Nephron (organoid): ENCODE measurements around the gene RAB35.
A peak's percentile ranks its signal among the peaks of the same experiment; 100 is the strongest.

Experiments used
- H3K27ac Mint-ChIP-seq, 3 experiments: 2 replicates each; pipeline ENCODE4 v1.8.0; 2020; ENCODE audit warnings: mixed read lengths in 3 of 3, mild to moderate bottlenecking in 2 of 3, moderate library complexity in 1 of 3
- H3K27me3 Mint-ChIP-seq: 2 replicates; pipeline ENCODE4 v1.8.0; 2021; ENCODE audit warnings: low read depth, mild to moderate bottlenecking, moderate library complexity, mixed read lengths
- H3K36me3 Mint-ChIP-seq: 2 replicates; pipeline ENCODE4 v1.8.0; 2020; ENCODE audit warnings: low read depth, mixed read lengths
- H3K4me1 Mint-ChIP-seq: 2 replicates; pipeline ENCODE4 v1.8.0; 2020; ENCODE audit warnings: mixed read lengths
- H3K4me3 Mint-ChIP-seq, 3 experiments: 2 replicates each; pipeline ENCODE4 v1.8.0; 2020; ENCODE audit warnings: mild to moderate bottlenecking in 3 of 3, mixed read lengths in 3 of 3, moderate library complexity in 2 of 3
- H3K9me3 Mint-ChIP-seq: 2 replicates; pipeline ENCODE4 v1.8.0; 2020; ENCODE audit warnings: mixed read lengths
- TF ChIP-seq, protein P1 (sequence below), 3 experiments: fragments of 200-600 bp; sonication (generic); IDR thresholded peaks; one replicate each; pipeline ENCODE4 v1.5.0; 2021; ENCODE audit warnings: antibody characterized with exemption in 3 of 3; ENCODE audit not compliant: unreplicated experiment in 3 of 3

The RAB35 gene

DNA sequence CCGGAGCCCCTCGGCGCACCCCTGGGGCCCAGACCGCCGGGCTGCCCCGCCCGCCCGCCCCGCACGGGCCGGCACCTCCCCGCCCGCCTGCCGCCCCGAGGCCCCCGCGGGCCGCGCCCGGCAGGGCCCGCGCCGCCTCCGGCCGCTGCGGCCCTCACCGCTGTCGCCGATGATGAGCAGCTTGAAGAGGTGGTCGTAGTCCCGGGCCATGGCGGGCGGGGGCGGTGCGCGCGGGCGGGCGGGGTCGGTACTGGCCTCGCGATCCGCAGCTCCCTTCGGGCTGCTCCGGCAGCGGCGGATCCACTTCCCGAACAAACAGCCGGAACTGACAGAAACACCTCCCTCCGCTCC lies at the start of gene RAB35:
Gene RAB35 (minus strand): TSS at position 313 of the 351 bp plus-strand sequence. CDS start 103 bp downstream, at position 210.
- H3K27ac Mint-ChIP-seq, result peak within 1 kb of the TSS; percentile 29 to 87 (median 82)
- TF ChIP-seq, protein P1, sequence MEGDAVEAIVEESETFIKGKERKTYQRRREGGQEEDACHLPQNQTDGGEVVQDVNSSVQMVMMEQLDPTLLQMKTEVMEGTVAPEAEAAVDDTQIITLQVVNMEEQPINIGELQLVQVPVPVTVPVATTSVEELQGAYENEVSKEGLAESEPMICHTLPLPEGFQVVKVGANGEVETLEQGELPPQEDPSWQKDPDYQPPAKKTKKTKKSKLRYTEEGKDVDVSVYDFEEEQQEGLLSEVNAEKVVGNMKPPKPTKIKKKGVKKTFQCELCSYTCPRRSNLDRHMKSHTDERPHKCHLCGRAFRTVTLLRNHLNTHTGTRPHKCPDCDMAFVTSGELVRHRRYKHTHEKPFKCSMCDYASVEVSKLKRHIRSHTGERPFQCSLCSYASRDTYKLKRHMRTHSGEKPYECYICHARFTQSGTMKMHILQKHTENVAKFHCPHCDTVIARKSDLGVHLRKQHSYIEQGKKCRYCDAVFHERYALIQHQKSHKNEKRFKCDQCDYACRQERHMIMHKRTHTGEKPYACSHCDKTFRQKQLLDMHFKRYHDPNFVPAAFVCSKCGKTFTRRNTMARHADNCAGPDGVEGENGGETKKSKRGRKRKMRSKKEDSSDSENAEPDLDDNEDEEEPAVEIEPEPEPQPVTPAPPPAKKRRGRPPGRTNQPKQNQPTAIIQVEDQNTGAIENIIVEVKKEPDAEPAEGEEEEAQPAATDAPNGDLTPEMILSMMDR (IDR thresholded peaks at IDR 0.05; ENCODE audit: unreplicated experiment in 3 of 3), result no peak
- peak within 1 kb of the TSS; percentile 92 to 96 (median 94) for H3K4me3 Mint-ChIP-seq
- H3K4me1 Mint-ChIP-seq, result peaks cover 46% of the 10 kb centered on the region
- no peaks in the 10 kb centered on the region for H3K27me3 Mint-ChIP-seq
- no peaks in the 10 kb centered on the region for H3K9me3 Mint-ChIP-seq
- H3K36me3 Mint-ChIP-seq, result peaks cover 21% of the 10 kb centered on the region

DNA sequence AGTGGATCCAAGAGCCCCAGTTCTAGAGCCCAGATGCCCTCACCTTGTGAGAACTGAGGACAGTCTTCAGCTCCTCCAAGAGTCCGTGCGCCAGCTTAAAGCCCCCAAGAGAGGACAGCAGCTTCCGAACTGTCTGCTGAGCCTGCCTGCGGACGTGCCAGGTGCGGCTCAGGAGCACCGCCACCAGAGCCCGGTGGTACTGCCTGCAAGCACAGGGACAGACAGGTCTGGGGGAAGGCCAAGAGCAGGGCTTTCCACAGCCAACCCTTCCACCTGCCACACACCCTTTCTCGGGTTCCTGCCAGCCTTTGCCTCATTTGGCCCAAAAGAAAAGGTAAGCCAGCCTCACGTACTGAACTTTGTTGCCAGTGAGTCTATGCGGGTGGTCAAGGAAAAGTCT lies 47.7 kb upstream of the RAB35 start:
- Mint-ChIP-seq H3K4me1 (no peaks in the 10 kb centered on the region), H3K27me3 (no peaks in the 10 kb centered on the region), H3K4me3 (no peak overlapping the region), H3K27ac (no peak overlapping the region), H3K36me3 (peaks cover 54% of the 10 kb centered on the region), H3K9me3 (no peaks in the 10 kb centered on the region)
- TF ChIP-seq, protein P1 (IDR thresholded peaks at IDR 0.05; ENCODE audit: unreplicated experiment in 3 of 3), result no peak

DNA sequence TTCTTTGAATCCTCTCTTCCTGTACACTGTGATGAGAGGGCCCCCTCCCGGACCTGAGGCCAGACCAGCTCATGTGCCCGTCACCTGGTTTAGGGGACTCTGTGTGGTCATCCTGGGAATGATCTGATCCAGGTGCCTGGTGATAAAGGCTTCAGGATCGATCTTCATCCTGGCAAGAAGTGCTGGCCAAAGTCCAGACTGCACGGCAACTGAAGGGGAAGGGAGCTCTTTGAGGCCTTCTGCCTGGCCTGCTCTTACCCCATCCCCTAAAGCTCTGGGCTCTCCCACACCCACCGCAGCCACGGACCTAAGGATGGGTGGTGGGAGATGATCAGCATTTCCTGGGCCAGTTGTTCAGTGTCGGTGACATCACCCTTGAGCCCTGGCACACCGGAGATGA lies 46.2 kb upstream of the RAB35 start:
- Mint-ChIP-seq H3K9me3 (no peaks in the 10 kb centered on the region), H3K4me3 (no peak overlapping the region), H3K36me3 (peaks cover 53% of the 10 kb centered on the region)

DNA sequence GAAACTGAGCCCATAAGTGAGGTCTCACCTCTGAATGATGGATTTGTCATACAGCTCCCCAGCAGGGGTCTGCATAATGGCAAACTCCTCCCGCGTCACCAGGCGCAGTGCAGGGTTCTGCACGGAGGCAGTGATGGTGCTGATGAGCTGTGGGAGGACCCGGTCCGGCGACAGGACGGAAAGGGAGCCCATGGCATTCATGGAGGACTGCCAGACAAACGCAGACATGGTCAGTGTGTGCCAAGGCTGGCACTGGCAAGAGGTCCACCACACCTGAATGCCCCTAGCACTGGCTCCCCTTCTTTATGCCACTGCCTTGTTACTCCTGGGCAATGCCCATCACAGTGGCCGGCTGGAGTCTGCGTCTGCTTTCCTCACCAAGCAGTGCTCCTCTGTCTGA lies 45.3 kb upstream of the RAB35 start:
- H3K4me1 Mint-ChIP-seq, result no peaks in the 10 kb centered on the region
- H3K4me3 Mint-ChIP-seq, result no peak overlapping the region
- H3K27ac Mint-ChIP-seq, result no peak overlapping the region
- TF ChIP-seq, protein P1 (IDR thresholded peaks at IDR 0.05; ENCODE audit: unreplicated experiment in 3 of 3), result no peak
- no peaks in the 10 kb centered on the region for H3K27me3 Mint-ChIP-seq
- H3K9me3 Mint-ChIP-seq, result no peaks in the 10 kb centered on the region
- peaks cover 61% of the 10 kb centered on the region for H3K36me3 Mint-ChIP-seq

More for the DNA sequence above, 46.2 kb upstream of the RAB35 start:
- TF ChIP-seq, protein P1 (IDR thresholded peaks at IDR 0.05; ENCODE audit: unreplicated experiment in 3 of 3), result no peak
- no peaks in the 10 kb centered on the region for H3K4me1 Mint-ChIP-seq
- H3K27ac Mint-ChIP-seq, result no peak overlapping the region
- no peaks in the 10 kb centered on the region for H3K27me3 Mint-ChIP-seq

DNA sequence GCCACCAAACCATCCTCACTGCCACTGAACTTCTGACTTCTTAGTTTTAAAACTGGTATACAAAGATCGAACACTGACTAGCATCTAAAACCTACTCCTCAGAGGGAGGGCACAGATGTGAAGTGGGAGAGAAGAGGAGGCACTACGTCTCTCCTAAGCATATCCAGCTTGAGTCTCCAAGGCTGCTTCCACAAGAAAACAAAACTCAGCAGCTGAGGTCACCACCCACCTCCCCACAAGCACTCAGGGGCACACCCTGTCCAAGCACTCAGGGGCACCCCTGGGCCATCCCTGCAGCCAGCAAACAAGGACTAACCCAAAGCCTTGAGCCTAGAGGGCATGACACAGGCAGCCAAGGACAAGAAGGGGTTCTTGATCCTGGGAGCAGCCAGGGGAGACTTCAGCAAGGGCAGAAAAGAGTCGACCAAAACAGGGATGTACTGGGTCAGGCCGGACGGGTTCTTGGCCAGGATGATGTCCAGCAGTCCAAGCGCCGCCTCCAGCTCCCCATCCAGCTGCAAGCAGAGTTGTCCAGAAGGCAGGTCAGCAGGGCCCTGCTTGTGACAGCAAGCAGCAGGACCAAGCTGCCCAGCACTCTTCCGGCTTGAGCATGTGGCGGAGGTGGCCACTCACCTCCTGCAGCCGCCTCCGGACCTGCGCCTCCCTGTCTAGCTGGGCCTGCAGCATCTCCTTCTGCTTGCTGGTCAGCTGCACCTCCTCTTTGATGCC lies 43.1 kb upstream of the RAB35 start:
- H3K27me3 Mint-ChIP-seq, result no peaks in the 10 kb centered on the region
- H3K9me3 Mint-ChIP-seq, result no peaks in the 10 kb centered on the region
- H3K27ac Mint-ChIP-seq, result no peak overlapping the region
- TF ChIP-seq, protein P1 (IDR thresholded peaks at IDR 0.05; ENCODE audit: unreplicated experiment in 3 of 3), result no peak
- H3K36me3 Mint-ChIP-seq, result peaks cover 79% of the 10 kb centered on the region
- H3K4me3 Mint-ChIP-seq, result no peak overlapping the region
- H3K4me1 Mint-ChIP-seq, result no peaks in the 10 kb centered on the region

DNA sequence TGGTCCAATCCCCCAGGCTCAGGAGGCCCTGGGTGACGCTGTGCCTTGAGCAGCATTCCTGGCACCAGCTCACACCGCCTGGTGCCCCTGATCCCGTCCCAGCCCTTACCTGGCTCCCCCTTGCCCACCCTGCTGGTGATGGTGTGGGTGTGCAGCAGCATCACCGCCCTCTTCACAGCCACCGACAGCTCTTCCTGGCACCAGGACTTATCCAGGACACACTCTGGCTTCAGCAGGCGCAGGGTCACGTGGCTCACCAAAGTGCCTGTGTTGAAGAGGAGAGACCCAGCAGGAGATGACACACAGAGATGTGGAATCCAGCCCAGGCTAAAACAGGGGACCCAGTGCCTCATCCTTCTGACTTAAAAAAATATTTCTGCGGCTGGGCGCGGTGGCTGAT lies 41.8 kb upstream of the RAB35 start:
- TF ChIP-seq, protein P1 (IDR thresholded peaks at IDR 0.05; ENCODE audit: unreplicated experiment in 3 of 3), result no peak
- Mint-ChIP-seq H3K4me3 (no peak overlapping the region), H3K27me3 (no peaks in the 10 kb centered on the region), H3K36me3 (peaks cover 80% of the 10 kb centered on the region), H3K27ac (no peak overlapping the region), H3K4me1 (no peaks in the 10 kb centered on the region), H3K9me3 (no peaks in the 10 kb centered on the region)
